ENCODE data around the gene TRIOBP. TPM values are rescaled to one million over a fixed set of nuclear protein-coding genes. Genes with fewer than 3 reads are reported as not detected.

Gene TRIOBP
- total RNA-seq, 4 donors from 2014 or later, result 54.6 to 89.1 (median 83.6) TPM

DNA sequence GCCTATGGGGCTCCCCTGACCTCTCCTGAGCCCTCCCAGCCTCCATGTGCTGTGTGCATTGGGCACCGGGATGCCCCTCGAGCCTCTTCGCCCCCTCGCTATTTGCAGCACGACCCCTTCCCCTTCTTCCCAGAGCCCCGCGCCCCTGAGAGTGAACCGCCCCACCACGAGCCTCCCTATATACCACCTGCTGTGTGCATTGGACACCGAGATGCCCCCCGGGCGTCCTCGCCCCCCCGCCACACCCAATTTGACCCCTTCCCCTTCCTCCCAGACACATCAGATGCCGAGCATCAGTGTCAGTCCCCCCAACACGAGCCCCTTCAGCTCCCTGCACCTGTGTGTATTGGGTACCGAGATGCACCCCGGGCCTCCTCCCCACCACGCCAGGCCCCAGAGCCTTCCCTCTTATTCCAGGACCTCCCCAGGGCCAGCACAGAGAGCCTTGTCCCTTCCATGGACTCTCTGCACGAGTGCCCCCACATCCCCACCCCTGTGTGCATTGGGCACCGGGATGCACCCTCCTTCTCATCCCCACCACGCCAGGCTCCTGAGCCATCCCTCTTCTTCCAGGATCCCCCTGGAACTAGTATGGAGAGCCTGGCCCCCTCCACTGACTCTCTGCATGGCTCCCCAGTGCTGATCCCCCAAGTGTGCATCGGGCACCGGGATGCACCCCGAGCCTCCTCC, 28.8 kb downstream of the TRIOBP start:
- no peaks in the 10 kb centered on the region for H3K36me3 ChIP-seq
- TF ChIP-seq POLR2A (IDR thresholded peaks at IDR 0.05), result no peak
- TF ChIP-seq, protein P1, sequence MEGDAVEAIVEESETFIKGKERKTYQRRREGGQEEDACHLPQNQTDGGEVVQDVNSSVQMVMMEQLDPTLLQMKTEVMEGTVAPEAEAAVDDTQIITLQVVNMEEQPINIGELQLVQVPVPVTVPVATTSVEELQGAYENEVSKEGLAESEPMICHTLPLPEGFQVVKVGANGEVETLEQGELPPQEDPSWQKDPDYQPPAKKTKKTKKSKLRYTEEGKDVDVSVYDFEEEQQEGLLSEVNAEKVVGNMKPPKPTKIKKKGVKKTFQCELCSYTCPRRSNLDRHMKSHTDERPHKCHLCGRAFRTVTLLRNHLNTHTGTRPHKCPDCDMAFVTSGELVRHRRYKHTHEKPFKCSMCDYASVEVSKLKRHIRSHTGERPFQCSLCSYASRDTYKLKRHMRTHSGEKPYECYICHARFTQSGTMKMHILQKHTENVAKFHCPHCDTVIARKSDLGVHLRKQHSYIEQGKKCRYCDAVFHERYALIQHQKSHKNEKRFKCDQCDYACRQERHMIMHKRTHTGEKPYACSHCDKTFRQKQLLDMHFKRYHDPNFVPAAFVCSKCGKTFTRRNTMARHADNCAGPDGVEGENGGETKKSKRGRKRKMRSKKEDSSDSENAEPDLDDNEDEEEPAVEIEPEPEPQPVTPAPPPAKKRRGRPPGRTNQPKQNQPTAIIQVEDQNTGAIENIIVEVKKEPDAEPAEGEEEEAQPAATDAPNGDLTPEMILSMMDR (IDR thresholded peaks at IDR 0.05), result no peak
- no peak for DNase-seq
- no peaks in the 10 kb centered on the region for H3K9me3 ChIP-seq
- no peak overlapping the region for H3K4me3 ChIP-seq
- H3K4me1 ChIP-seq, result peaks cover 0 to 2% (median 0%) of the 10 kb centered on the region in 4 donors
- H3K27ac ChIP-seq, result no peak overlapping the region
- no peaks in the 10 kb centered on the region for H3K27me3 ChIP-seq

DNA sequence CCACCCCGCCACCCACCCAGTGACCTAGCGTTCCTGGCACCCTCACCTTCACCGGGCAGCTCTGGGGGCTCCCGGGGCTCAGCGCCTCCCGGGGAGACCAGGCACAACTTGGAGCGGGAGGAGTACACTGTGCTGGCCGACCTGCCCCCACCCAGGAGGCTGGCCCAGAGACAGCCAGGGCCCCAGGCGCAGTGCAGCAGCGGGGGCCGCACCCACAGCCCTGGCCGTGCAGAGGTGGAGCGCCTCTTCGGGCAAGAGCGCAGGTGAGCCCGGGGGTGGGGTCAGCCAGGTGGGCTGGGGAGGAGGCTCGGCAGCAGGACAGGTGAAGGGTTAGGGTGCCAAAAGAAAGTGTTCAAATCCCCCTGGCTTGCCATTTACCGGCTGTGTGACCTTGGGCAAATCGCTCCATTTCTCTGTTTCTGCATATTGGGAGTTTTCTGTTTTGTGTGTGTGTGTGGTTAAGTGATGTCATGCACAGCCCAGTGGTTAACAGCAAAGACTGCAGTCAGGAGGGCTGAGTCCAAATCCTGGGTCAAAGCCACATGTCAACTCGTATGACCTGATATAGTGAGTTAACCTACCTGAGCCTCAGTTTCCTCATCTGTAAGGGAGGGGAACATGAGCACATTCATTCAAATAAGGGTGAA, 29.5 kb downstream of the TRIOBP start:
- DNase-seq, result no peak
- Histone ChIP-seq H3K9me3 (no peaks in the 10 kb centered on the region), H3K27me3 (no peaks in the 10 kb centered on the region), H3K4me1 (peaks cover 0 to 8% (median 0%) of the 10 kb centered on the region in 4 donors), H3K27ac (no peak overlapping the region), H3K4me3 (no peak overlapping the region), H3K36me3 (no peaks in the 10 kb centered on the region)
- TF ChIP-seq, protein P1 (IDR thresholded peaks at IDR 0.05), result peak in 2 of 6 experiments; percentile 15
- TF ChIP-seq POLR2A (IDR thresholded peaks at IDR 0.05), result no peak

DNA sequence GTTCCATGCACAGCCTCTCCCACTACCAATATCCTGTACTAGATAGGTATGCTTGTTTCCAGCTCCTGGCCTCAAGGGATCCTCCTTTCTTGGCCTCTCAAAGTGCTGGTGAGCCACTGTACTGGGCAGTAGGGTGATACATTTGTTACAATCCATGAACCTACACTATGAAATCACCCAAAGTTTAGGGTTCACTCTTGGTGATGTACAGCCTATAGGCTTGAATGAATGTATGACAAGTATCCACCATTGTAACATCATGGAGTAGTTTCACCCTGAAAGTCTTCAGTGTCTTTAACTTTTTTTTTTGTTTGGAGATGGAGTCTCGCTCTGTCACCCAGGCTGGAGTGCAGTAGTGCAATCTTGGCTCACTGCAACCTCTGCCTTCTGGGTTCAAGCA, 31.8 kb downstream of the TRIOBP start:
- no peak for DNase-seq
- Histone ChIP-seq H3K27ac (no peak overlapping the region), H3K9me3 (no peaks in the 10 kb centered on the region), H3K4me1 (peaks cover 0 to 24% (median 0%) of the 10 kb centered on the region in 4 donors), H3K4me3 (no peak overlapping the region), H3K36me3 (no peaks in the 10 kb centered on the region), H3K27me3 (no peaks in the 10 kb centered on the region)
- TF ChIP-seq POLR2A (IDR thresholded peaks at IDR 0.05), result no peak
- TF ChIP-seq, protein P1 (IDR thresholded peaks at IDR 0.05), result no peak

DNA sequence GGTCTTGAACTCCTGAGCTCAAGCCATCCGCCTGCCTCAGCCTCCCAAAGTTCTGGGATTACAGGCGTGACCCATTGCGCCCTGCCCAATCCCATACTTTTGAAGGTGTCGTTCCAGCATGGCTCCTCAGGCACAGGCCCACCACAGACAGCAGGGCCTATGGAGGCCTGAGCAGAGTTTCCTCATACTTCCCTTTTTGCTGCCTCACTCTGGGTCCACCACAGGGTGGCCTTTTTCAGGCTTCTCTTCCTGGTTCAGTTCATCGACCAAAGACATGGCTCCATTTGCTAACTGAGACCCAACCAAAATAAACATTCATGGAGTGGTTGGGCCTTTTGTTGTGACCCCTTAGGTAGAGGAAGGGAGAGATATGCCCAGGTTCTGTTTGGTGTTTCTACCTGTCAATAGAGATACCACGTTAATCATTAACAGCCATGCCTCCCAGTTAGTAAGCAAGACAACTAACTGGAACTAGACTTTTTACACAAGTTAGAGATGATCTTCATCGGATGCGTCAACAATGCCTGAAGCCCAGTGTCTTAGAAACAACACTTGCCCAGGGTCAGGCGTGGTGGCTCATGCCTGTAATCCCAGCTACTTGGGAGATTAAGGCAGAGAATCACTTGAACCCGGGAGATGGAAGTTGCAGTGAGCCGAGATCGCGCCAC, 35.1 kb downstream of the TRIOBP start:
- H3K4me3 ChIP-seq, result no peak overlapping the region
- H3K9me3 ChIP-seq, result no peaks in the 10 kb centered on the region
- H3K27me3 ChIP-seq, result no peaks in the 10 kb centered on the region
- H3K27ac ChIP-seq, result peak overlapping the region in 3 of 4 donors; percentile 47 to 78 (median 74)
- H3K36me3 ChIP-seq, result no peaks in the 10 kb centered on the region
- TF ChIP-seq, protein P1 (IDR thresholded peaks at IDR 0.05), result peak in 4 of 6 experiments; percentile 11 to 62 (median 58)
- no peak for TF ChIP-seq POLR2A (IDR thresholded peaks at IDR 0.05)
- H3K4me1 ChIP-seq, result peaks cover 0 to 35% (median 0%) of the 10 kb centered on the region in 4 donors
- no peak for DNase-seq

DNA sequence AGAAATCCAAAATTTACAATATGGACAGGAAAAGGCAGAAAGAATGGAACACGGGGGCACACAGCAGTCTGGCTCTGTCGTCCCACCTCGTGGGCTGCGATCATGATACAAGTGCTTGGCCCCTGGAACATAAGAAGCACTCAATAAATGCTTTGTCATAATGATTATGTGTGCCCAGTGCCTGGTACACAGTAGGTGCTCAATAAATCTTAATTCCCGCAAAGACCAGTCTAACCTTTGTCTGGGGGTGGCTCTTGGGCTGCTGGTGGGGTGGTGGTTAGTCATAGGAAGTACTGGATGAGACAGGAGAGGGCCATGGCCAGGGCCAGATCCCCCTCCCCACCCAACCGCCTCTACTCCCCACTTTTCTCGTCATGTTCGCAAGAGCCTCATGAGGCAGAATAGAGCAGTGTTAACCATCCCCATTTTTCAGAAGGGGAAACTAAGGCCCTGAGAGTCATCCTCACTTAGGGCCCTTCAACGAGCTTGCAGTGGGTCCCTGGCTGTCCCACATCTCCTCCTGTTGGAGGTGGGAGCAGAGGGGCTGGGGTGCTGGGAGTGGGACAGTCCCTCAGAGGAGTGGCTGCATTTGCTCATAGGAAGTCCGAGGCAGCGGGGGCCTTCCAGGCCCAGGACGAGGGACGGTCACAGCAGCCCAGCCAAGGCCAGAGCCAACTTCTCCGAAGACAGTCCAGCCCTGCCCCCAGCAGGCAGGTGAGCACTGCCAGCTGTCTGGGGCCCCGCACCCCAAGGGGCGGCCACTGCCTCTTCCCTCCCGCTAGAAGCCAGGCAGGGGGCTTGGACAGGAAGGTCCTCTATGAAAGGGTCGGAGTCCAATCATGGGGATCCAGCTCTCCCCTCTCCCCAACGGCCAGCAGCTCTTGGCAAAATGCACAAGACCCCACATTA, 36.1 kb downstream of the TRIOBP start:
- Histone ChIP-seq H3K4me1 (peaks cover 0 to 35% (median 0%) of the 10 kb centered on the region in 4 donors), H3K27ac (no peak overlapping the region), H3K4me3 (no peak overlapping the region), H3K36me3 (no peaks in the 10 kb centered on the region), H3K9me3 (no peaks in the 10 kb centered on the region), H3K27me3 (no peaks in the 10 kb centered on the region)
- no peak for DNase-seq
- TF ChIP-seq, protein P1 (IDR thresholded peaks at IDR 0.05), result no peak

All from Peyer's patch (tissue), 4 donors.